Left ventricle myocardium inferior (tissue), 1 donor: ENCODE data around the gene HHIP. TPM values are rescaled to one million over a fixed set of nuclear protein-coding genes. Genes with fewer than 3 reads are reported as not detected.

ENCODE experiments used
- DNase-seq: peaks from one replicate; pipeline ENCODE4 v3.0.0-alpha.2; 2020
- H3K27ac ChIP-seq: fragments of 200-600 bp; replicated peaks from 2 replicates; pipeline ENCODE4 v1.8.0; 2021
- H3K27me3 ChIP-seq: fragments of 200-600 bp; 2 replicates; pipeline ENCODE4 v1.8.0; 2021; ENCODE audit warnings: low read depth
- H3K36me3 ChIP-seq: fragments of 200-600 bp; 2 replicates; pipeline ENCODE4 v1.8.0; 2021
- H3K4me1 ChIP-seq: fragments of 200-600 bp; 2 replicates; pipeline ENCODE4 v1.8.0; 2021
- H3K4me3 ChIP-seq: fragments of 200-600 bp; 2 replicates; pipeline ENCODE4 v1.8.0; 2021; ENCODE audit warnings: mild to moderate bottlenecking, moderate library complexity
- H3K9me3 ChIP-seq: fragments of 200-600 bp; replicated peaks from 2 replicates; pipeline ENCODE4 v1.8.0; 2021
- CTCF ChIP-seq: fragments of 200-600 bp; IDR thresholded peaks from 2 replicates; pipeline ENCODE4 v1.8.0; 2021; ENCODE audit warnings: antibody characterized with exemption, mild to moderate bottlenecking, borderline replicate concordance
- intact Hi-C: fragments of 100-400 bp; cut with micrococcal nuclease; formaldehyde crosslinking; loops from one replicate; pipeline ENCODE4 v1.11.0; 2022
- total RNA-seq: library from RNA; stranded (reverse); fragmentation: NEBNext Ultra II Directional; extraction: Animal tissue kit (Norgen Biotek cat#: 25700); gene quantifications from one replicate; pipeline ENCODE4 v1.2.1, GENCODE V29; 2021
- donor health status: DM: no; HTN: yes; CAD: no; lungs with severe emphysema.

HHIP gene
- total RNA-seq, 1 donor from 2014 or later = not detected

- DNase-seq = no peak
- H3K4me3 ChIP-seq = no peak overlapping the region
- no peak for TF ChIP-seq CTCF
- no peaks in the 10 kb centered on the region for H3K27me3 ChIP-seq
- intact Hi-C loops = no loop called here
- H3K9me3 ChIP-seq = no peaks in the 10 kb centered on the region
- no peaks in the 10 kb centered on the region for H3K4me1 ChIP-seq
- no peak overlapping the region for H3K27ac ChIP-seq
- no peaks in the 10 kb centered on the region for H3K36me3 ChIP-seq
Measured at GRCh38 chr4:144667500-144667899, 21.5 kb downstream of the HHIP start.

- no peaks in the 10 kb centered on the region for H3K36me3 ChIP-seq
Measured at GRCh38 chr4:144670776-144671175, 24.8 kb downstream of the HHIP start.

GRCh38 chr4:144674711-144675110, 28.8 kb downstream of the HHIP start:
- Histone ChIP-seq H3K9me3 (peaks cover 3% of the 10 kb centered on the region), H3K27ac (no peak overlapping the region), H3K4me1 (no peaks in the 10 kb centered on the region), H3K36me3 (no peaks in the 10 kb centered on the region), H3K4me3 (no peak overlapping the region), H3K27me3 (no peaks in the 10 kb centered on the region)
- no peak for DNase-seq
- TF ChIP-seq CTCF = no peak
- intact Hi-C loops = no loop called here

More at GRCh38 chr4:144670776-144671175, 24.8 kb downstream of the HHIP start:
- DNase-seq = no peak
- Histone ChIP-seq H3K4me3 (no peak overlapping the region), H3K27me3 (no peaks in the 10 kb centered on the region), H3K4me1 (no peaks in the 10 kb centered on the region), H3K27ac (no peak overlapping the region), H3K9me3 (no peaks in the 10 kb centered on the region)
- TF ChIP-seq CTCF = no peak
- intact Hi-C loops = no loop called here

GRCh38 chr4:144681806-144682205, 35.9 kb downstream of the HHIP start:
- Histone ChIP-seq H3K36me3 (no peaks in the 10 kb centered on the region), H3K27ac (no peak overlapping the region), H3K4me1 (no peaks in the 10 kb centered on the region), H3K9me3 (peaks cover 3% of the 10 kb centered on the region), H3K27me3 (no peaks in the 10 kb centered on the region), H3K4me3 (no peak overlapping the region)
- DNase-seq = no peak
- intact Hi-C loops = no loop called here
- no peak for TF ChIP-seq CTCF

- no peak for DNase-seq
- intact Hi-C loops = no loop called here
- peaks cover 3% of the 10 kb centered on the region for H3K9me3 ChIP-seq
- no peak for TF ChIP-seq CTCF
- no peaks in the 10 kb centered on the region for H3K36me3 ChIP-seq
- no peaks in the 10 kb centered on the region for H3K27me3 ChIP-seq
- no peaks in the 10 kb centered on the region for H3K4me1 ChIP-seq
- H3K27ac ChIP-seq = no peak overlapping the region
- H3K4me3 ChIP-seq = no peak overlapping the region
Measured at GRCh38 chr4:144683516-144683915, 37.6 kb downstream of the HHIP start.

GRCh38 chr4:144685911-144686310, 40.0 kb downstream of the HHIP start:
- H3K9me3 ChIP-seq = no peaks in the 10 kb centered on the region
- no peak overlapping the region for H3K4me3 ChIP-seq
- intact Hi-C loops = no loop called here
- no peak for TF ChIP-seq CTCF
- H3K27ac ChIP-seq = no peak overlapping the region
- no peaks in the 10 kb centered on the region for H3K4me1 ChIP-seq
- DNase-seq = no peak
- H3K27me3 ChIP-seq = no peaks in the 10 kb centered on the region
- H3K36me3 ChIP-seq = no peaks in the 10 kb centered on the region
